A673 (cell line): ENCODE measurements around the gene RAB3IL1. TPM values are rescaled to one million over a fixed set of nuclear protein-coding genes. Genes with fewer than 3 reads are reported as not detected.
A peak's percentile ranks its signal among the peaks of the same experiment; 100 is the strongest.

Experiments
- BruUV-seq: library from RNA; stranded (reverse); fragments of 400-500 nt; replicated peaks from 2 replicates; lab custom pipeline; 2021; lab: Mats Ljungman, UMichigan
- CTCF ChIA-PET: fragments of 300-600 bp; sonication (Branson Sonifier 250); formaldehyde crosslinking; loops from one replicate; lab custom pipeline; 2022; ENCODE audit warnings: antibody characterized with exemption; lab: Charles Lee
- POLR2A ChIA-PET: fragments of 300-600 bp; sonication (Branson Sonifier 250); formaldehyde crosslinking; loops from one replicate; lab custom pipeline; 2022; ENCODE audit warnings: antibody characterized with exemption; ENCODE audit not compliant: low non-redundant PET; lab: Charles Lee
- DNase-seq: peaks from one replicate; pipeline ENCODE4 v3.0.0-alpha.2; 2015; ENCODE audit warnings: low spot score
- H3K27ac ChIP-seq: fragments of 200-600 bp; sonication (generic); 2 replicates; pipeline ENCODE4 v1.5.1; 2016; ENCODE audit warnings: mixed run types, low read depth, mild to moderate bottlenecking, mixed read lengths, antibody characterized with exemption, low read length; ENCODE audit not compliant: poor library complexity, severe bottlenecking
- H3K27me3 ChIP-seq: fragments of 200-600 bp; sonication (generic); replicated peaks from 2 replicates; pipeline ENCODE4 v1.6.1; 2017; ENCODE audit warnings: mixed run types, low read depth, mild to moderate bottlenecking, mixed read lengths, antibody characterized with exemption, low read length; ENCODE audit not compliant: insufficient read depth, poor library complexity
- H3K36me3 ChIP-seq: fragments of 200-600 bp; sonication (generic); 2 replicates; pipeline ENCODE4 v1.6.1; 2016; ENCODE audit warnings: mixed run types, mild to moderate bottlenecking, mixed read lengths, antibody characterized with exemption, low read length; ENCODE audit not compliant: insufficient read depth, poor library complexity, severe bottlenecking
- H3K4me1 ChIP-seq: fragments of 200-600 bp; sonication (generic); 2 replicates; pipeline ENCODE4 v1.6.1; 2017; ENCODE audit warnings: mixed run types, mild to moderate bottlenecking, mixed read lengths, antibody characterized with exemption, low read length; ENCODE audit not compliant: insufficient read depth, poor library complexity, severe bottlenecking
- H3K4me3 ChIP-seq: fragments of 200-600 bp; sonication (generic); 2 replicates; pipeline ENCODE4 v1.5.1; 2016; ENCODE audit warnings: low read depth, mixed run types, mild to moderate bottlenecking, mixed read lengths, low read length; ENCODE audit not compliant: poor library complexity, severe bottlenecking
- H3K9me3 ChIP-seq: fragments of 200-600 bp; sonication (generic); 2 replicates; pipeline ENCODE4 v1.6.1; 2016; ENCODE audit warnings: mixed run types, low read depth, mild to moderate bottlenecking, mixed read lengths, antibody characterized with exemption, low read length; ENCODE audit not compliant: poor library complexity, severe bottlenecking
- EZH2 ChIP-seq: fragments of 200-600 bp; sonication (generic); IDR thresholded peaks from 2 replicates; pipeline ENCODE4 v1.6.1; 2017; ENCODE audit warnings: borderline replicate concordance, low read depth, mild to moderate bottlenecking, mixed read lengths, antibody characterized with exemption, low read length; ENCODE audit not compliant: poor library complexity, severe bottlenecking
- intact Hi-C: fragments of 100-400 bp; cut with micrococcal nuclease; formaldehyde crosslinking; loops from one replicate; pipeline ENCODE4 v1.10.0; 2022; ENCODE audit not compliant: unreplicated experiment
- total RNA-seq: library from RNA; stranded (reverse); gene quantifications from 2 replicates; pipeline ENCODE4 v1.2.3, GENCODE V29; 2021
- TF ChIP-seq, protein P1 (sequence below): fragments of 300-800, 200-600 bp; sonication (generic); conservative IDR thresholded peaks from 2 replicates; pipeline ENCODE4 v1.5.1; 2017; ENCODE audit warnings: low read depth, mild to moderate bottlenecking, antibody characterized with exemption, low read length, moderate library complexity, mixed read lengths

The RAB3IL1 gene
- total RNA-seq, 1 experiment from 2014 or later, result 21.9 TPM

DNA sequence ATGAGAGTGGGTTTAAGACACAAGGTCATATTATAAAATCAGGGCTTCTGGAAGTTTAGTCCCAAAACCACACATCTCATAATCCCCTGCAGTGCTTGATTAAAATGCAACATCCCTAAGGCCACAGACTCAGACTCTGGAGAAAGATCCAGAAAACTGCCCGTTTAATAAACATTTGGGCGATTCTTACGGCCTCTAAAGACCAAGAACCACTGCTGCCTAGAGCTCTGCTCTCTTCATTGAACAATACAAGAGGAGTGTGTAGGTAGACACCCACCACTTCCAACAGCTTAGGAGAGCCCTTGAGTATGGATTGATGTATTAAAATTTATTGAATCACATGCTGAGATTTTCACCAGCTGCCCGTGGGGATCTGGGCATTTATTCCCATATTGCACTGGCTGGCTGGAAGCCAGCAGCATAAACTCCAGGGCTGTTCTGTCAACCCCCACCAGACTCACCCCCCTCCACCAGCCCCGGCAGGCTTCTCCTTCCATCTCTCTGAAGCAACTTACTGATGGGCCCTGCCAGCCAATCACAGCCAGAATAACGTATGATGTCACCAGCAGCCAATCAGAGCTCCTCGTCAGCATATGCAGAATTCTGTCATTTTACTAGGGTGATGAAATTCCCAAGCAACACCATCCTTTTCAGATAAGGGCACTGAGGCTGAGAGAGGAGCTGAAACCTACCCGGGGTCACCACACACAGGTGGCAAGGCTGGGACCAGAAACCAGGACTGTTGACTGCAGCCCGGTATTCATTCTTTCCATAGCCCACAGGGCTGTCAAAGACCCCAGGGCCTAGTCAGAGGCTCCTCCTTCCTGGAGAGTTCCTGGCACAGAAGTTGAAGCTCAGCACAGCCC lies 32.0 kb upstream of the RAB3IL1 start:
- Histone ChIP-seq H3K4me1 (peaks cover 41% of the 10 kb centered on the region), H3K27ac (peak overlapping the region; percentile 99), H3K36me3 (no peaks in the 10 kb centered on the region), H3K27me3 (no peaks in the 10 kb centered on the region), H3K9me3 (no peaks in the 10 kb centered on the region), H3K4me3 (peak overlapping the region; percentile 11)
- ChIA-PET CTCF (interaction anchor here (2.8 to 7.4 kb wide), 3 partner anchors 52 to 158 kb away, joined by 11 to 157 read pairs (median 17); no protein-coding TSS in a partner anchor), POLR2A (interaction anchor here (0.6 to 1.3 kb wide), 11 partner anchors 9 to 174 kb away, joined by 3 to 28 read pairs (median 5); partner anchors contain the start of gene FTH1)
- BruUV-seq, result TSS peak; percentile 99
- intact Hi-C loops, result loop anchor here (1.0 kb wide), 1 partner anchor 152 kb away; no protein-coding TSS in a partner anchor
- TF ChIP-seq, protein P1, sequence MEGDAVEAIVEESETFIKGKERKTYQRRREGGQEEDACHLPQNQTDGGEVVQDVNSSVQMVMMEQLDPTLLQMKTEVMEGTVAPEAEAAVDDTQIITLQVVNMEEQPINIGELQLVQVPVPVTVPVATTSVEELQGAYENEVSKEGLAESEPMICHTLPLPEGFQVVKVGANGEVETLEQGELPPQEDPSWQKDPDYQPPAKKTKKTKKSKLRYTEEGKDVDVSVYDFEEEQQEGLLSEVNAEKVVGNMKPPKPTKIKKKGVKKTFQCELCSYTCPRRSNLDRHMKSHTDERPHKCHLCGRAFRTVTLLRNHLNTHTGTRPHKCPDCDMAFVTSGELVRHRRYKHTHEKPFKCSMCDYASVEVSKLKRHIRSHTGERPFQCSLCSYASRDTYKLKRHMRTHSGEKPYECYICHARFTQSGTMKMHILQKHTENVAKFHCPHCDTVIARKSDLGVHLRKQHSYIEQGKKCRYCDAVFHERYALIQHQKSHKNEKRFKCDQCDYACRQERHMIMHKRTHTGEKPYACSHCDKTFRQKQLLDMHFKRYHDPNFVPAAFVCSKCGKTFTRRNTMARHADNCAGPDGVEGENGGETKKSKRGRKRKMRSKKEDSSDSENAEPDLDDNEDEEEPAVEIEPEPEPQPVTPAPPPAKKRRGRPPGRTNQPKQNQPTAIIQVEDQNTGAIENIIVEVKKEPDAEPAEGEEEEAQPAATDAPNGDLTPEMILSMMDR, result no peak
- no peak for TF ChIP-seq EZH2
- peak; percentile 98 for DNase-seq

DNA sequence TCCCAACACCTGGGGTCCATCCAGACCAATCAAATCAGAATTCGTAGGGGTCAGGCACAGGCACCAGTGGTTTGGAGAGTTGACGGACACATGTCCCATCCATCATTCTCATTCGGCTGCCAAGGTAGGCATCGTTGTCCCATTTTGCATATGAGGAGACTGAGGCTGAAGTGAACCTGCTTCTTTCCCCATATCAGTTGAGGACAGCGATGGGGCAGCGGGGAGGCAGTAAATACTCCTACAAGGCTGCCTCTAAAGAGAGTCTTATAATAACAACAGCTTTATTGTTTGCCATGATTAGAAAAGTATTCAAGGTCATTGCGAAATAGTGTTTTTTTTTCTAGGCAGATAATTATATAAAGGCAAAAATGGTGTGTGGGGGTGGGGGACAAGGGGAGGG lies 31.1 kb upstream of the RAB3IL1 start:
- intact Hi-C loops, result no loop called here
- no TSS peak for BruUV-seq
- POLR2A ChIA-PET, result interaction anchor here (0.7 kb wide), 1 partner anchor 20 kb away, joined by 11 read pairs; no protein-coding TSS in a partner anchor
- Histone ChIP-seq H3K4me3 (no peak overlapping the region), H3K36me3 (no peaks in the 10 kb centered on the region), H3K27me3 (no peaks in the 10 kb centered on the region), H3K27ac (peak overlapping the region; percentile 99), H3K9me3 (no peaks in the 10 kb centered on the region), H3K4me1 (peaks cover 48% of the 10 kb centered on the region)
- CTCF ChIA-PET, result interaction anchor here (0.6 to 7.4 kb wide), 11 partner anchors 18 to 160 kb away, joined by 3 to 157 read pairs (median 10); no protein-coding TSS in a partner anchor
- TF ChIP-seq, protein P1, result no peak
- no peak for TF ChIP-seq EZH2
- no peak for DNase-seq

DNA sequence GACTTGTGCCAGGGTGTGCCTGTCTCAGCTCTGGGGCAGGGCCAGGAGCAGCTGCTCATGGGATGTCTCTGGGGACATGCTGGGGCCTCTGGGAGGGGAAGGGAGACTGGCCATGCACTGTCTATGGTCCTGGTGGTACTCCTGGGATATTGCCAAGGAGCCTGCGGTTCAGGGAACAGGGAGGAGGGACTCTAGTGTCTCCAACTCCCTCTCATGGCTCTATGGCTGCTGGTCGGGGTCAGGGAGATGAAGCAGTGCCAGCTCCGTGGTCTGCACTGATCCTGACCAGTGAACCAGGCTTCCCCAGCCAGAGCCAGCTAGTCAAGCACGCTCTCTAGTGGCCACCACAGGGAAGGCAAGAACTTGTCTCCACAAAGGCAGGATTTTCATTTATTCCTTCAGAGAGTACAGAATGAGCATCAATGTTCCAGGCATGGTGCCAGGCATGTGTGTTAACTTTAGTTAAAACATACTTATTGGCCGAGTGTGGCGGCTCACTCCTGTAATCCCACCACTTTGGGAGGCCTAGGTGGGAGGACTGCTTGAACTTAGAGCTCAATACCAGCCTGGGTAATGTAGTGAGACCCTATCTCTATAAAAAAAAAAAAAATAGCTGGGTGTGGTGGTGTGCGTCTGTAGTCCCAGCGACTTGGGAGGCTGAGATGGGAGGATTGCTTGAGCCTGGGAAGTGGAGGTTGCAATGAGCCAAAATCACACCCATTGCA lies 30.3 kb upstream of the RAB3IL1 start:
- peak; percentile 96 for DNase-seq
- Histone ChIP-seq H3K27me3 (no peaks in the 10 kb centered on the region), H3K27ac (peak overlapping the region; percentile 44), H3K36me3 (no peaks in the 10 kb centered on the region), H3K4me1 (peaks cover 51% of the 10 kb centered on the region), H3K4me3 (no peak overlapping the region), H3K9me3 (no peaks in the 10 kb centered on the region)
- no TSS peak for BruUV-seq
- TF ChIP-seq EZH2, result no peak
- TF ChIP-seq, protein P1, result peak; percentile 99
- POLR2A ChIA-PET, result interaction anchor here (0.5 to 0.6 kb wide), 3 partner anchors 21 to 151 kb away, joined by 3 read pairs; no protein-coding TSS in a partner anchor
- intact Hi-C loops, result loop anchor here (1.0 to 2.0 kb wide), 3 partner anchors 48 to 135 kb away; no protein-coding TSS in a partner anchor
- CTCF ChIA-PET, result interaction anchor here (0.6 to 7.4 kb wide), 17 partner anchors 17 to 161 kb away, joined by 3 to 157 read pairs (median 4); partner anchors contain the start of genes FEN1 and TMEM258
